Naive thymus-derived CD8-positive, alpha-beta T cell (primary cell): ENCODE results near the gene NLRC5. TPM values are rescaled to one million over a fixed set of nuclear protein-coding genes. Genes with fewer than 3 reads are reported as not detected.
A peak's percentile ranks its signal among the peaks of the same experiment; 100 is the strongest.

Experiments used
- ATAC-seq, 2 donors: fragments of 150-1000 bp; cut with Tn5 transposase in 1 of 2; sonication (Bioruptor Pico), chemical (Tn5 transposase) in 1 of 2; 1 replicate in 1 of 2; 2 replicates in 1 of 2; pipeline ENCODE4 v1.10.0; 2021; ENCODE audit warnings: mild to moderate bottlenecking in 2 of 2, moderate library complexity in 2 of 2
- POLR2A ChIA-PET: fragments of 350-600 bp; sonication (Branson Sonifier 250); formaldehyde crosslinking; loops from one replicate; lab custom pipeline; 2021; ENCODE audit warnings: antibody characterized with exemption; lab: Charles Lee
- DNase-seq, 10 donors: peaks; one replicate each; pipeline versions ENCODE4 v3.0.0 to v3.0.0-alpha.2; 2020 to 2022
- H3K27ac Mint-ChIP-seq, 10 donors: one replicate each; pipeline ENCODE4 v1.8.0; 2020 to 2022; ENCODE audit warnings: mild to moderate bottlenecking in 10 of 10, mixed read lengths in 10 of 10, moderate library complexity in 4 of 10, inconsistent platforms in 1 of 10
- H3K27me3 Mint-ChIP-seq, 5 donors: one replicate each; pipeline ENCODE4 v1.8.0; 2021 to 2022; ENCODE audit warnings: mixed read lengths in 5 of 5
- H3K36me3 Mint-ChIP-seq, 3 donors: one replicate each; pipeline ENCODE4 v1.8.0; 2020 to 2022; ENCODE audit warnings: mixed read lengths in 3 of 3, mild to moderate bottlenecking in 2 of 3, inconsistent platforms in 1 of 3
- H3K4me1 Mint-ChIP-seq, 4 donors: one replicate each; pipeline ENCODE4 v1.8.0; 2021 to 2022; ENCODE audit warnings: mixed read lengths in 4 of 4
- H3K4me3 Mint-ChIP-seq, 10 donors: one replicate each; pipeline ENCODE4 v1.8.0; 2020 to 2022; ENCODE audit warnings: mild to moderate bottlenecking in 10 of 10, mixed read lengths in 10 of 10, moderate library complexity in 6 of 10, inconsistent platforms in 1 of 10
- H3K9me3 Mint-ChIP-seq, 9 donors: one replicate each; pipeline ENCODE4 v1.8.0; 2020 to 2022; ENCODE audit warnings: mixed read lengths in 9 of 9, mild to moderate bottlenecking in 3 of 9, inconsistent platforms in 1 of 9, moderate library complexity in 1 of 9
- polyA plus RNA-seq, 3 donors: library from polyadenylated mRNA; unstranded; fragments of 300-500 nt; fragmentation: Illumina TruSeq; gene quantifications; one replicate each; pipeline ENCODE4 v1.2.3, GENCODE V29; 2021
- total RNA-seq, 8 experiments: library from RNA in 2 of 8; stranded (reverse) in 2 of 8; gene quantifications; one replicate each; pipeline ENCODE4 v1.2.3 and lab custom pipeline; 2021 to 2026

NLRC5 gene
- total and polyA plus RNA-seq, 5 experiments from 2014 or later = 70.4 to 488 (median 137) TPM

- DNase-seq (no peak), ATAC-seq (no peak)
- Mint-ChIP-seq H3K4me3 (peak overlapping the region in 7 of 10 donors; percentile 31 to 72 (median 61)), H3K27ac (peak overlapping the region; percentile 76 to 99 (median 94)), H3K9me3 (no peaks in the 10 kb centered on the region), H3K36me3 (peaks cover 13 to 73% (median 45%) of the 10 kb centered on the region in 3 donors), H3K4me1 (peaks cover 44 to 91% (median 84%) of the 10 kb centered on the region in 4 donors), H3K27me3 (no peaks in the 10 kb centered on the region)
- POLR2A ChIA-PET = interaction anchor here (0.8 to 15.8 kb wide), 7 partner anchors 7 to 46 kb away, joined by 3 to 162 read pairs (median 9); partner anchors contain the start of gene NLRC5
Observed at GRCh38 chr16:57017251-57017650, 27.9 kb downstream of the NLRC5 start.

GRCh38 chr16:57019746-57020145 is 30.4 kb downstream of the NLRC5 start:
- H3K27ac Mint-ChIP-seq = peak overlapping the region in 9 of 10 donors; percentile 30 to 89 (median 74)
- peaks cover 57 to 94% (median 86%) of the 10 kb centered on the region in 4 donors for H3K4me1 Mint-ChIP-seq
- DNase-seq = no peak
- POLR2A ChIA-PET = interaction anchor here (0.7 to 15.3 kb wide), 6 partner anchors 10 to 402 kb away, joined by 3 to 319 read pairs (median 82); partner anchors contain the start of gene NLRC5
- ATAC-seq = no peak
- peak overlapping the region in 2 of 10 donors; percentile 1 to 14 for H3K4me3 Mint-ChIP-seq
- H3K9me3 Mint-ChIP-seq = no peaks in the 10 kb centered on the region
- no peaks in the 10 kb centered on the region for H3K27me3 Mint-ChIP-seq
- H3K36me3 Mint-ChIP-seq = peaks cover 13 to 77% (median 51%) of the 10 kb centered on the region in 3 donors

DNA sequence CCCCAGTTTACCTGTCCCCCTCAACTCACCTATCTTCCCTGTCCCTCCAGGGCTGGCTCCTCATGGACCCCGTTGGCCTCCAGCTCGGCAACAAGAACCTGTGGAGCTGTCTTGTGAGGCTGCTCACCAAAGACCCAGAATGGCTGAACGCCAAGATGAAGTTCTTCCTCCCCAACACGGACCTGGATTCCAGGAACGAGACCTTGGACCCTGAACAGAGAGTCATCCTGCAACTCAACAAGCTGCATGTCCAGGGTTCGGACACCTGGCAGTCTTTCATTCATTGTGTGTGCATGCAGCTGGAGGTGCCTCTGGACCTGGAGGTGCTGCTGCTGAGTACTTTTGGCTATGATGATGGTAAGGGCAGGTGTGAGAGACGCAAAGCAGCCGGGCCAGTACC is 31.3 kb downstream of the NLRC5 start:
- no peaks in the 10 kb centered on the region for H3K9me3 Mint-ChIP-seq
- POLR2A ChIA-PET = interaction anchor here (0.6 to 15.3 kb wide), 6 partner anchors 11 to 403 kb away, joined by 3 to 319 read pairs (median 82); partner anchors contain the start of gene NLRC5
- peak overlapping the region in 8 of 10 donors; percentile 50 to 97 (median 87) for H3K27ac Mint-ChIP-seq
- H3K4me1 Mint-ChIP-seq = peaks cover 62 to 96% (median 88%) of the 10 kb centered on the region in 4 donors
- no peaks in the 10 kb centered on the region for H3K27me3 Mint-ChIP-seq
- H3K36me3 Mint-ChIP-seq = peaks cover 13 to 85% (median 59%) of the 10 kb centered on the region in 3 donors
- no peak for ATAC-seq
- DNase-seq = no peak
- H3K4me3 Mint-ChIP-seq = peak overlapping the region in 6 of 10 donors; percentile 10 to 77 (median 47)

- ATAC-seq = no peak
Observed at GRCh38 chr16:57021757-57022156, 32.4 kb downstream of the NLRC5 start.

GRCh38 chr16:57022445-57022844 is 33.1 kb downstream of the NLRC5 start:
- POLR2A ChIA-PET = interaction anchor here (0.6 to 15.3 kb wide), 12 partner anchors 13 to 163 kb away, joined by 3 to 319 read pairs (median 6); partner anchors contain the start of genes HERPUD1, NLRC5 and PSME3IP1
- ATAC-seq (no peak), DNase-seq (no peak)
- H3K36me3 Mint-ChIP-seq = peaks cover 8 to 88% (median 52%) of the 10 kb centered on the region in 3 donors
- peak overlapping the region; percentile 60 to 88 (median 78) for H3K4me3 Mint-ChIP-seq
- H3K27ac Mint-ChIP-seq = peak overlapping the region; percentile 61 to 97 (median 90)
- peaks cover 65 to 96% (median 91%) of the 10 kb centered on the region in 4 donors for H3K4me1 Mint-ChIP-seq
- no peaks in the 10 kb centered on the region for H3K27me3 Mint-ChIP-seq
- H3K9me3 Mint-ChIP-seq = no peaks in the 10 kb centered on the region

More at GRCh38 chr16:57021757-57022156, 32.4 kb downstream of the NLRC5 start:
- Mint-ChIP-seq H3K4me1 (peaks cover 61 to 96% (median 91%) of the 10 kb centered on the region in 4 donors), H3K27ac (peak overlapping the region; percentile 61 to 97 (median 90)), H3K27me3 (no peaks in the 10 kb centered on the region), H3K36me3 (peaks cover 13 to 89% (median 56%) of the 10 kb centered on the region in 3 donors), H3K9me3 (no peaks in the 10 kb centered on the region), H3K4me3 (peak overlapping the region in 8 of 10 donors; percentile 43 to 87 (median 78))
- POLR2A ChIA-PET = interaction anchor here (0.6 to 15.3 kb wide), 8 partner anchors 12 to 123 kb away, joined by 3 to 319 read pairs (median 12); partner anchors contain the start of genes HERPUD1 and NLRC5
- DNase-seq = no peak

DNA sequence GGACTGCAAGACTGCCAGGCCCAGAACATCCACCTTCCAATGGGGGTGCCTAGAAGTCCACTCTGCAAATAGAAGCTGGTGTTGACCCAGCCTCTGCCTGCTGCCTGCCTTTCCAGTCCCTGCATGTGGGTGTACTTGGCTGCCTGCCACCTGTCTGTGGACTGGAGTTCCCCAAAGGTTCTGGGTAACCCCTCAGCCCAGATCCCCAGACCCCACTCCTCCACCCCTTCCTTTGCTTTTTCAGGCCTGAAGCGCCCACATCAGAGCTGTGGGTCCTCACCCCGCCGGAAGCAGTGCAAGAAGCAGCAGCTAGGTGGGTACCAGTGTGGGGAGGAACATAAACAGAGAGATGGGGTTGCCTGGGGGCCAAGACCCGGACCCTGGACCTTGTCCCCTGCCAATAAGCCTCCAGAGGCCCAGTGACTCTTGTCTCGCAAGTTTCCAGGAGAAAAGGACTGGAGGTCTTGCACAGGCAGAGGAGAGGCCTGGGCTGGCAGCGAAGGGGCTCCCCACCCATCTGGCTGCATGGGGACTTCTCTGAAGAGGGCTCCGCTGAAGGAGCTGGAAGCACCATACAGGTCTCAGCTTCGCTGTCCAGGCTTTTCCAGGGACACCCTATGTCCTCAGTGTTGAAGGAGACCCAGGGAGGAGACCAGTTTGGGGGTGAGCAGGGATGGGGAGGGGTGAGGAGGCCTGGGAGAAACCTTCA is 34.3 kb downstream of the NLRC5 start:
- peaks cover 0 to 86% (median 45%) of the 10 kb centered on the region in 3 donors for H3K36me3 Mint-ChIP-seq
- no peaks in the 10 kb centered on the region for H3K27me3 Mint-ChIP-seq
- POLR2A ChIA-PET = interaction anchor here (0.8 to 15.3 kb wide), 17 partner anchors 12 to 108 kb away, joined by 3 to 319 read pairs (median 8); partner anchors contain the start of genes HERPUD1 and NLRC5
- H3K9me3 Mint-ChIP-seq = no peaks in the 10 kb centered on the region
- peak overlapping the region; percentile 55 to 88 (median 78) for H3K4me3 Mint-ChIP-seq
- ATAC-seq (peak; percentile 92 to 97), DNase-seq (peak; percentile 62 to 92 (median 86))
- H3K27ac Mint-ChIP-seq = peak overlapping the region; percentile 85 to 97 (median 92)
- peaks cover 69 to 97% (median 90%) of the 10 kb centered on the region in 4 donors for H3K4me1 Mint-ChIP-seq

GRCh38 chr16:57024894-57025680 is 35.7 kb downstream of the NLRC5 start:
- POLR2A ChIA-PET = interaction anchor here (1.3 to 15.3 kb wide), 7 partner anchors 11 to 94 kb away, joined by 3 to 319 read pairs (median 27); partner anchors contain the start of genes HERPUD1 and NLRC5
- Mint-ChIP-seq H3K36me3 (peaks cover 0 to 83% (median 39%) of the 10 kb centered on the region in 3 donors), H3K27ac (peak overlapping the region in 9 of 10 donors; percentile 20 to 96 (median 85)), H3K27me3 (no peaks in the 10 kb centered on the region), H3K4me3 (peak overlapping the region in 7 of 10 donors; percentile 22 to 87 (median 61)), H3K4me1 (peaks cover 64 to 98% (median 96%) of the 10 kb centered on the region in 4 donors), H3K9me3 (peaks cover 0 to 4% (median 0%) of the 10 kb centered on the region in 9 donors)
- no peak for DNase-seq
- ATAC-seq = no peak

- peak overlapping the region in 8 of 10 donors; percentile 28 to 78 (median 48) for H3K4me3 Mint-ChIP-seq
- no peak for ATAC-seq
- H3K27me3 Mint-ChIP-seq = no peaks in the 10 kb centered on the region
- peak overlapping the region; percentile 71 to 92 (median 80) for H3K27ac Mint-ChIP-seq
- peaks cover 0 to 11% (median 0%) of the 10 kb centered on the region in 9 donors for H3K9me3 Mint-ChIP-seq
- peaks cover 0 to 80% (median 38%) of the 10 kb centered on the region in 3 donors for H3K36me3 Mint-ChIP-seq
- peaks cover 61 to 96% (median 94%) of the 10 kb centered on the region in 4 donors for H3K4me1 Mint-ChIP-seq
- DNase-seq = no peak
- POLR2A ChIA-PET = interaction anchor here (1.0 to 15.3 kb wide), 8 partner anchors 10 to 94 kb away, joined by 3 to 319 read pairs (median 18); partner anchors contain the start of genes HERPUD1 and NLRC5
Observed at GRCh38 chr16:57025941-57026777, 36.8 kb downstream of the NLRC5 start.

- POLR2A ChIA-PET = interaction anchor here (1.0 to 15.3 kb wide), 7 partner anchors 9 to 95 kb away, joined by 3 to 319 read pairs (median 27); partner anchors contain the start of genes HERPUD1 and NLRC5
- peaks cover 0 to 80% (median 38%) of the 10 kb centered on the region in 3 donors for H3K36me3 Mint-ChIP-seq
- peak overlapping the region in 7 of 10 donors; percentile 28 to 78 (median 52) for H3K4me3 Mint-ChIP-seq
- peaks cover 0 to 11% (median 0%) of the 10 kb centered on the region in 9 donors for H3K9me3 Mint-ChIP-seq
- H3K27me3 Mint-ChIP-seq = no peaks in the 10 kb centered on the region
- H3K4me1 Mint-ChIP-seq = peaks cover 60 to 96% (median 94%) of the 10 kb centered on the region in 4 donors
- peak overlapping the region; percentile 76 to 92 (median 82) for H3K27ac Mint-ChIP-seq
- ATAC-seq (no peak), DNase-seq (no peak)
Observed at GRCh38 chr16:57026778-57027062, 37.4 kb downstream of the NLRC5 start.

DNA sequence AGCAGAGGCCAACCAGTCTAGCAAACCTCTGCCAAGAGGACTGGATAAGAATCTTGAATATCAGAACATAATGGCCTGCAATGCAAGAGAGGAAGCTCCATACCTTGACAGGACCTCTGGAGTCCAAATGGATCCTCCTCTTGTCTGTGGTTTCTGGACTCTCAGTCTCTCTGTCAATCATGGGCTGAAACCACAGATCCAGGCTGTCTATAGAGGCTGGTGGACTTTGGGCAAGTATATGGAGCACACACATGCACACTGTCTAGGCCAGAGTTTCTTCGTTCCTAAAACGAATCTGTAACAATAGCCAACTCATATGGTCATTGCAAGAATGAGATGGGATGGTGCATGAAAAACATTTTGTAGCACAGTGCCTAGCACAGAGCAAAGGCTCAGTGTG is 37.7 kb downstream of the NLRC5 start:
- H3K27me3 Mint-ChIP-seq = no peaks in the 10 kb centered on the region
- no peak for ATAC-seq

More for the DNA sequence above, 37.7 kb downstream of the NLRC5 start:
- peak overlapping the region in 9 of 10 donors; percentile 76 to 92 (median 82) for H3K27ac Mint-ChIP-seq
- peaks cover 0 to 11% (median 0%) of the 10 kb centered on the region in 9 donors for H3K9me3 Mint-ChIP-seq
- peaks cover 0 to 80% (median 40%) of the 10 kb centered on the region in 3 donors for H3K36me3 Mint-ChIP-seq
- POLR2A ChIA-PET = interaction anchor here (0.8 to 15.3 kb wide), 9 partner anchors 9 to 95 kb away, joined by 3 to 319 read pairs (median 8); partner anchors contain the start of genes HERPUD1 and NLRC5
- H3K4me1 Mint-ChIP-seq = peaks cover 60 to 96% (median 92%) of the 10 kb centered on the region in 4 donors
- DNase-seq = peak in 1 of 10 donors; percentile 47
- H3K4me3 Mint-ChIP-seq = peak overlapping the region in 8 of 10 donors; percentile 25 to 78 (median 46)
